Vagina (tissue), 2 donors: ENCODE data around the gene PPP1R3F.

Experiments used
- POLR2A ChIP-seq, 2 donors: fragments of 450-650 bp; IDR thresholded peaks; one replicate each; pipeline ENCODE4 v1.6.1; 2017; ENCODE audit warnings: antibody characterized with exemption in 2 of 2, mild to moderate bottlenecking in 2 of 2, moderate library complexity in 2 of 2
- POLR2AphosphoS5 ChIP-seq, 2 donors: sonication (generic); formaldehyde crosslinking; IDR thresholded peaks; one replicate each; pipeline ENCODE4 v1.9.0; 2017; ENCODE audit warnings: antibody characterized with exemption in 2 of 2, mild to moderate bottlenecking in 2 of 2, low read depth in 1 of 2; ENCODE audit not compliant: insufficient read depth in 1 of 2
- TF ChIP-seq, protein P1 (sequence below), 3 experiments: fragments of 450-650 bp in 2 of 3; fragments of 200-600 bp in 1 of 3; sonication (generic) in 1 of 3; IDR thresholded peaks; one replicate each; pipeline ENCODE4 v1.5.1; 2017 to 2019; ENCODE audit warnings: antibody characterized with exemption in 3 of 3, mild to moderate bottlenecking in 2 of 3, moderate library complexity in 2 of 3

DNA sequence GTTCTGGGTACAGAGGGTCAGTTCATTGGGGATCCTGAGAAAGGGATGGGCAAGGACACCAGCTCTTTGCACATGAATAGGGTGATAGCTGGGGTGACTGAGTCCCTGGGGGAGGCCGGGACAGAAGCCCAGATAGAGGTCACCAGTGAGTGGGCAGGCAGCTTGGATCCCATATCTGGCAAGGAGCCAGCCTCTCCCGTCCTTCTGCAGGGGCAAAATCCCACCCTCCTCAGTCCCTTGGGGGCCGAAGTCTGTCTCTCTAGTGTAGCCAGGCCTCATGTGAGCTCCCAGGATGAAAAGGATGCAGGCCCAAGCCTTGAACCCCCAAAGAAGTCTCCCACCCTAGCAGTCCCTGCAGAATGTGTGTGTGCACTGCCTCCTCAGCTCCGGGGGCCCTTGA lies 17.0 kb downstream of the PPP1R3F start:
- TF ChIP-seq POLR2A (IDR thresholded peaks at IDR 0.05): no peak
- TF ChIP-seq, protein P1, sequence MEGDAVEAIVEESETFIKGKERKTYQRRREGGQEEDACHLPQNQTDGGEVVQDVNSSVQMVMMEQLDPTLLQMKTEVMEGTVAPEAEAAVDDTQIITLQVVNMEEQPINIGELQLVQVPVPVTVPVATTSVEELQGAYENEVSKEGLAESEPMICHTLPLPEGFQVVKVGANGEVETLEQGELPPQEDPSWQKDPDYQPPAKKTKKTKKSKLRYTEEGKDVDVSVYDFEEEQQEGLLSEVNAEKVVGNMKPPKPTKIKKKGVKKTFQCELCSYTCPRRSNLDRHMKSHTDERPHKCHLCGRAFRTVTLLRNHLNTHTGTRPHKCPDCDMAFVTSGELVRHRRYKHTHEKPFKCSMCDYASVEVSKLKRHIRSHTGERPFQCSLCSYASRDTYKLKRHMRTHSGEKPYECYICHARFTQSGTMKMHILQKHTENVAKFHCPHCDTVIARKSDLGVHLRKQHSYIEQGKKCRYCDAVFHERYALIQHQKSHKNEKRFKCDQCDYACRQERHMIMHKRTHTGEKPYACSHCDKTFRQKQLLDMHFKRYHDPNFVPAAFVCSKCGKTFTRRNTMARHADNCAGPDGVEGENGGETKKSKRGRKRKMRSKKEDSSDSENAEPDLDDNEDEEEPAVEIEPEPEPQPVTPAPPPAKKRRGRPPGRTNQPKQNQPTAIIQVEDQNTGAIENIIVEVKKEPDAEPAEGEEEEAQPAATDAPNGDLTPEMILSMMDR (IDR thresholded peaks at IDR 0.05): no peak
- TF ChIP-seq POLR2AphosphoS5 (IDR thresholded peaks at IDR 0.05; ENCODE audit: insufficient read depth in 1 of 2, low read depth in 1 of 2): no peak
